OCI-LY3 (cell line): Measurements from ENCODE around the gene AZU1.

Source experiments
- H2AFZ ChIP-seq: fragments of 200-600, 300-600 bp; shearing (Covaris generic); 2 replicates; pipeline ENCODE4 v1.6.0; 2014; ENCODE audit warnings: antibody characterized with exemption, low read depth, low read length
- H3K27ac ChIP-seq: fragments of 200-600, 300-600 bp; sonication (generic); 2 replicates; pipeline ENCODE4 v1.5.1; 2014; ENCODE audit warnings: mild to moderate bottlenecking, low read length, moderate library complexity, mixed read lengths
- H3K27me3 ChIP-seq: fragments of 200-600, 300-600 bp; sonication (generic); 2 replicates; pipeline ENCODE4 v1.6.1; 2014; ENCODE audit warnings: low read depth, low read length, mixed read lengths
- H3K36me3 ChIP-seq: fragments of 200-600, 300-600 bp; sonication (generic); replicated peaks from 2 replicates; pipeline ENCODE3; 2014; ENCODE audit warnings: low read depth, low read length, mixed read lengths
- H3K4me1 ChIP-seq: fragments of 300-600, 200-600 bp; sonication (generic); 2 replicates; pipeline ENCODE4 v1.6.1; 2014; ENCODE audit warnings: low read length, mixed read lengths
- H3K4me2 ChIP-seq: fragments of 200-600, 300-600 bp; sonication (generic); 2 replicates; pipeline ENCODE4 v1.6.1; 2014; ENCODE audit warnings: low read length, mixed read lengths
- H3K4me3 ChIP-seq: fragments of 300-600, 200-600 bp; sonication (generic); 2 replicates; pipeline ENCODE4 v1.5.1; 2014; ENCODE audit warnings: antibody characterized with exemption, mild to moderate bottlenecking, low read length, moderate library complexity
- H3K79me2 ChIP-seq: fragments of 300-600, 200-600 bp; shearing (Covaris generic); 2 replicates; pipeline ENCODE4 v1.6.1; 2014; ENCODE audit warnings: mild to moderate bottlenecking, low read length, mixed read lengths
- H3K9ac ChIP-seq: fragments of 300-600, 200-600 bp; shearing (Covaris generic); 2 replicates; pipeline ENCODE4 v1.6.0; 2014; ENCODE audit warnings: mild to moderate bottlenecking, low read length, moderate library complexity
- H3K9me3 ChIP-seq: fragments of 200-600, 300-600 bp; shearing (Covaris generic); 2 replicates; pipeline ENCODE4 v1.6.1; 2014; ENCODE audit warnings: low read length, mixed read lengths; ENCODE audit not compliant: insufficient read depth
- H4K20me1 ChIP-seq: fragments of 200-600, 300-600 bp; sonication (generic); 2 replicates; pipeline ENCODE4 v1.6.1; 2016; ENCODE audit warnings: low read length, mixed read lengths; ENCODE audit not compliant: insufficient read depth
- EZH2phosphoT487 ChIP-seq: fragments of 200-600 bp; shearing (Covaris generic); IDR thresholded peaks from 2 replicates; pipeline ENCODE4 v1.6.1; 2018; ENCODE audit warnings: antibody characterized with exemption, mixed run types, low read depth
- TF ChIP-seq, protein P1 (sequence below): fragments of 200-600, 300-600 bp; sonication (generic); IDR thresholded peaks from 2 replicates; pipeline ENCODE4 v1.5.1; 2014; ENCODE audit warnings: antibody characterized with exemption, low read length, low read depth

AZU1 gene

DNA sequence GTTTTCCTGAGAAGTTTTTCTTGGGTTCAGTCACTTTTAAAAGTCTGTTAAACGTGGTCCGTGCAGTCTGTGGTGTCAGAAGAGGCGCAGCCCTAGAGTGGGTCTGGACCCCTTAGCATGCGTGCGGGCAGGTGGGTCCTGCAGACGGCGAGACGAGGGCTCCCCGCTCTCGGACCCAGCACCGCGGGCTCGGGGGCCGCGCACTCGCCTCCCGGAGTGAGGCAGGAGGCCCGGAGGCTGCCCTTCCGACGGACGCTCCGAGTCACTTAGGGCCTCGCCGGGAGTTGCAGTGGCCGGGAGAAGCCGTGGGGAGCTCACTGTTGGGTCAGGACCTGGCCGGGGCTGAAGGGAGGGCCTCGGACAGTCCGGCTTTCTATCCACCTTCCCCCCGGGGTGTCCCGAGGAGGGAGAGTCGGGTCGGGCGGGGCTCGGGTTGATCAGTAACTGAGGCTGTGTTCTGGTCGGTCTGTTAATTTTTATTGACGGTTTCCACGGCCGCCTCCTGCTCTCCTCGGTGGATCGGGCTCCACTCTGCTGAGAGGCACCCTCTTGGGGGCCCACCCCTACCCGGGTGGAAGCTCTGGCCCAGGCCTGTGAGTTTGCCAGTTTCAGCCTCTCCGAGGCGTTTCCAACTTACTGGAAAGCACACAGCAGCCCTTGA, 29.1 kb upstream of the AZU1 start:
- peak overlapping the region; percentile 96 for H3K4me2 ChIP-seq
- peaks cover 57% of the 10 kb centered on the region for H4K20me1 ChIP-seq
- H3K4me1 ChIP-seq, result peaks cover 12% of the 10 kb centered on the region
- peak overlapping the region; percentile 95 for H3K9ac ChIP-seq
- peaks cover 52% of the 10 kb centered on the region for H3K36me3 ChIP-seq
- no peak overlapping the region for H2AFZ ChIP-seq
- H3K9me3 ChIP-seq, result no peaks in the 10 kb centered on the region
- peak overlapping the region; percentile 66 for H3K27ac ChIP-seq
- H3K27me3 ChIP-seq, result no peaks in the 10 kb centered on the region
- H3K79me2 ChIP-seq, result peaks cover 63% of the 10 kb centered on the region
- H3K4me3 ChIP-seq, result peak overlapping the region; percentile 99
- TF ChIP-seq EZH2phosphoT487, result no peak
- TF ChIP-seq, protein P1, sequence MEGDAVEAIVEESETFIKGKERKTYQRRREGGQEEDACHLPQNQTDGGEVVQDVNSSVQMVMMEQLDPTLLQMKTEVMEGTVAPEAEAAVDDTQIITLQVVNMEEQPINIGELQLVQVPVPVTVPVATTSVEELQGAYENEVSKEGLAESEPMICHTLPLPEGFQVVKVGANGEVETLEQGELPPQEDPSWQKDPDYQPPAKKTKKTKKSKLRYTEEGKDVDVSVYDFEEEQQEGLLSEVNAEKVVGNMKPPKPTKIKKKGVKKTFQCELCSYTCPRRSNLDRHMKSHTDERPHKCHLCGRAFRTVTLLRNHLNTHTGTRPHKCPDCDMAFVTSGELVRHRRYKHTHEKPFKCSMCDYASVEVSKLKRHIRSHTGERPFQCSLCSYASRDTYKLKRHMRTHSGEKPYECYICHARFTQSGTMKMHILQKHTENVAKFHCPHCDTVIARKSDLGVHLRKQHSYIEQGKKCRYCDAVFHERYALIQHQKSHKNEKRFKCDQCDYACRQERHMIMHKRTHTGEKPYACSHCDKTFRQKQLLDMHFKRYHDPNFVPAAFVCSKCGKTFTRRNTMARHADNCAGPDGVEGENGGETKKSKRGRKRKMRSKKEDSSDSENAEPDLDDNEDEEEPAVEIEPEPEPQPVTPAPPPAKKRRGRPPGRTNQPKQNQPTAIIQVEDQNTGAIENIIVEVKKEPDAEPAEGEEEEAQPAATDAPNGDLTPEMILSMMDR, result no peak

DNA sequence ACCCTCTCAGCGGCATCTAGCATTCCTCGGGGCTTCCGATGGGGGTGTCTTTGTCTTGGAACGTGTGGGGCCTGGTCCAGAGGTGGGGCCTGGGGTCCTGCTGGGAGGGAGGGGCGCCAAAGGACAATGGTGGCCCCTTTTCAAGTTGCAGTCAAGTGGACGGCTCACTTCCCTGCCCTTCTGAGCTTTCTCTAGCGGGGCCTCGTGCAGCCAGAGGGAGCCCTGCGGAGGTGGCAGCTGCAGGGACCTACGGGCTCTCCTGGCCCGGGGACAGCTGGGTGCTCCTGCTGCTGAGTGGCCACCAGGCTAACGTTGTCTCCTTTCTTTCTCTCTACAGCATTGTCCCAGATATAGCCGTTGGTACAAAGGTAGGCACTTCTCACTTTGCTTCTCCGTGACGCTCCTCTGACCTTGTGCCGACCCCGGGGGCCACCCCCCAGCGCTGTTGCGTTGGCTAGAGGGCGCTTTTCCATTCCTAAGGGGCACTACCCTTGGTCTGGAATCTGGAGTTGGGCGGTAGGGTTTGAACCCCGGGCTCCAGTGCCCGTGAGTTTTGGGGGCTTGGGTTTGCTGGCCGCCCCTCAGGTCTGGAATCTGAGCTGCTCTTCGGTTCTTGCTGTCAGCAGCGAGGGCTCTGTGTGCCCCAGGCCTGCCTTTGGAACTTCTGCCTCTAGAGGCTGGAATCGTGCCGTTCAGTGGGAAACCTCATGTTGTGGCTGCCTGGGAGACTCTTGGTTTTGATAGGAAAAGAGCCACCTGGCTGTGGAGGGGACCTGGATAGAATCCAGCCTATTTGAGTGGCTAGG, 28.4 kb upstream of the AZU1 start:
- Histone ChIP-seq H4K20me1 (peaks cover 64% of the 10 kb centered on the region), H2AFZ (no peak overlapping the region), H3K79me2 (peaks cover 71% of the 10 kb centered on the region), H3K9ac (peak overlapping the region; percentile 95), H3K36me3 (peaks cover 59% of the 10 kb centered on the region), H3K27me3 (no peaks in the 10 kb centered on the region), H3K4me3 (peak overlapping the region; percentile 99), H3K27ac (peak overlapping the region; percentile 66), H3K9me3 (no peaks in the 10 kb centered on the region), H3K4me1 (peaks cover 12% of the 10 kb centered on the region), H3K4me2 (peak overlapping the region; percentile 96)
- TF ChIP-seq, protein P1, result peak; percentile 32
- TF ChIP-seq EZH2phosphoT487, result no peak

DNA sequence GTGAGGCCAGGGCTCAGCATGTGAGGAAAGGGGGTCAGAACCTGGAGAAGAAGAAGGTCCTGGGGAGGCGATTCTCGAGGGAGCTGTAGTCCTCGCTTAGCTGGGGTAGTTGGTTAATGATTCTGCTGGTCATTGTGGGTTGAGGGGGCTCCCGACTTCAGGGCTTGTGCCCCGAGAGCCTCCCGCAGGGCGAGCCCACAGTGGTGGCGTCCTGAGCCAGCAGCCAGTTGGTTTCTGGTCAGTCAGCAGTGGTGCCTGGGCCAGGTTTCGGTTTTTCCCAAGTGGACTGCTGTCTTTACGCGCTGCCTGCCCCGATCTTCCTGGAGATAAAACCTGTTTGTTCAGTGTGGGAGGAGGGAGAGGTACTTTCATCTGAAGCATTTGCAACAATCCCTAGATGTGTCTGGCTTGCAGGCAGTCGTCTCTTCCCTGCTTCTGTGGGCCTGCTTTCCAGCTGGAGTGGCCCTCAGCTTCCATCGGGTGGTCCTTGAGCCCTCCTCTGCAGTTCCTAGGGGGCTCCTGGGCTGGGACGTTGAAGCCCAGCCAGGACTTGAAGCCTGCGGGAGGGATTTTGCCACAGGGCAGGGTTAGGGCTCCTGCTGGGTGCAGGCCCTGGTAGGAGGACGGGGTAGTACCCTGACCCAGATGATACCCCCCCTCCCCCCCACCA, 27.1 kb upstream of the AZU1 start:
- H3K4me2 ChIP-seq, result no peak overlapping the region
- H3K9ac ChIP-seq, result no peak overlapping the region
- peaks cover 76% of the 10 kb centered on the region for H4K20me1 ChIP-seq
- H3K4me3 ChIP-seq, result no peak overlapping the region
- H3K27me3 ChIP-seq, result no peaks in the 10 kb centered on the region
- TF ChIP-seq, protein P1, result no peak
- TF ChIP-seq EZH2phosphoT487, result no peak
- H3K9me3 ChIP-seq, result no peaks in the 10 kb centered on the region
- peaks cover 83% of the 10 kb centered on the region for H3K79me2 ChIP-seq
- peaks cover 12% of the 10 kb centered on the region for H3K4me1 ChIP-seq
- no peak overlapping the region for H3K27ac ChIP-seq
- H2AFZ ChIP-seq, result no peak overlapping the region
- peaks cover 71% of the 10 kb centered on the region for H3K36me3 ChIP-seq
